Erythroblast (primary cell): ENCODE data around the gene NEDD4.

Experiments used
- GATA1 ChIP-seq: IDR thresholded peaks from 2 replicates; pipeline ENCODE4 v1.6.1; 2011; ENCODE audit warnings: low read depth, mild to moderate bottlenecking, control low read depth, low read length, moderate library complexity
- POLR2A ChIP-seq: IDR thresholded peaks from 2 replicates; pipeline ENCODE4 v1.6.1; 2011; ENCODE audit warnings: mild to moderate bottlenecking, low read length

- TF ChIP-seq POLR2A: no peak
- no peak for TF ChIP-seq GATA1
Measured at GRCh38 chr15:55780292-55780691, 213.1 kb downstream of the NEDD4 start.
